OCI-LY1 (cell line): ENCODE measurements around the gene POPDC3.

ENCODE experiments used
- EZH2 ChIP-seq: fragments of 200-600 bp; sonication (generic), shearing (Covaris generic); IDR thresholded peaks from 2 replicates; pipeline ENCODE4 v1.8.0; 2017; ENCODE audit warnings: borderline replicate concordance, mixed run types, mild to moderate bottlenecking, antibody characterized with exemption, low read length, moderate library complexity, mixed read lengths
- TF ChIP-seq, protein P1 (sequence below): fragments of 200-600 bp; sonication (generic), shearing (Covaris generic); IDR thresholded peaks from 2 replicates; pipeline ENCODE4 v1.5.1; 2017; ENCODE audit warnings: mild to moderate bottlenecking, antibody characterized with exemption, low read length, moderate library complexity, mixed read lengths

DNA sequence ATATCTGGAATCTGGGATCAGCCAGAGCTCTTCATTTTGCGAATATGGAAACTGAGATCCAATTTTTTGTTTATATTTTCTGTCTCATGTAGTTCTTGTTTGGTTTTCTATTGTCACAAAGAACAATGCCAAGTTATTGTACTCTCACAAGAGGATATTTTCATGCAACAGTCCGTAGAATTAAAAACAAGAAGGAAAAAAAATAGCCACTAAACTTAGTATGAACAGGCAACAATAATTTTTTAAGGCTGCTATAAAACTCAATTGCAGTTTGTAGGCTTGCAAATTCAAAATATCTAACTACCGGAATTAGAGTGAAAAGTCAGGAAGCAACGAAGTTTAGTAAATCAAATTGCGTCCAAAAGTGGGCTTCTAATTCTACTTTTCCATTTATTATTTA, 1.2 kb downstream of the POPDC3 start:
- TF ChIP-seq, protein P1, sequence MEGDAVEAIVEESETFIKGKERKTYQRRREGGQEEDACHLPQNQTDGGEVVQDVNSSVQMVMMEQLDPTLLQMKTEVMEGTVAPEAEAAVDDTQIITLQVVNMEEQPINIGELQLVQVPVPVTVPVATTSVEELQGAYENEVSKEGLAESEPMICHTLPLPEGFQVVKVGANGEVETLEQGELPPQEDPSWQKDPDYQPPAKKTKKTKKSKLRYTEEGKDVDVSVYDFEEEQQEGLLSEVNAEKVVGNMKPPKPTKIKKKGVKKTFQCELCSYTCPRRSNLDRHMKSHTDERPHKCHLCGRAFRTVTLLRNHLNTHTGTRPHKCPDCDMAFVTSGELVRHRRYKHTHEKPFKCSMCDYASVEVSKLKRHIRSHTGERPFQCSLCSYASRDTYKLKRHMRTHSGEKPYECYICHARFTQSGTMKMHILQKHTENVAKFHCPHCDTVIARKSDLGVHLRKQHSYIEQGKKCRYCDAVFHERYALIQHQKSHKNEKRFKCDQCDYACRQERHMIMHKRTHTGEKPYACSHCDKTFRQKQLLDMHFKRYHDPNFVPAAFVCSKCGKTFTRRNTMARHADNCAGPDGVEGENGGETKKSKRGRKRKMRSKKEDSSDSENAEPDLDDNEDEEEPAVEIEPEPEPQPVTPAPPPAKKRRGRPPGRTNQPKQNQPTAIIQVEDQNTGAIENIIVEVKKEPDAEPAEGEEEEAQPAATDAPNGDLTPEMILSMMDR = no peak
- TF ChIP-seq EZH2 = no peak
